HTR-8/SVneo (cell line): ENCODE measurements around the gene TOGARAM1.

Experiments used
- DNase-seq: peaks from one replicate; pipeline ENCODE4 v3.0.0; 2011; ENCODE audit warnings: low spot score, mixed read lengths; ENCODE audit not compliant: insufficient read length
- FAIRE-seq: peaks from 2 replicates; lab custom pipeline; 2011; peaks lifted over from hg19 to GRCh38; lab: Jason Lieb, UNC

TOGARAM1 gene

DNA sequence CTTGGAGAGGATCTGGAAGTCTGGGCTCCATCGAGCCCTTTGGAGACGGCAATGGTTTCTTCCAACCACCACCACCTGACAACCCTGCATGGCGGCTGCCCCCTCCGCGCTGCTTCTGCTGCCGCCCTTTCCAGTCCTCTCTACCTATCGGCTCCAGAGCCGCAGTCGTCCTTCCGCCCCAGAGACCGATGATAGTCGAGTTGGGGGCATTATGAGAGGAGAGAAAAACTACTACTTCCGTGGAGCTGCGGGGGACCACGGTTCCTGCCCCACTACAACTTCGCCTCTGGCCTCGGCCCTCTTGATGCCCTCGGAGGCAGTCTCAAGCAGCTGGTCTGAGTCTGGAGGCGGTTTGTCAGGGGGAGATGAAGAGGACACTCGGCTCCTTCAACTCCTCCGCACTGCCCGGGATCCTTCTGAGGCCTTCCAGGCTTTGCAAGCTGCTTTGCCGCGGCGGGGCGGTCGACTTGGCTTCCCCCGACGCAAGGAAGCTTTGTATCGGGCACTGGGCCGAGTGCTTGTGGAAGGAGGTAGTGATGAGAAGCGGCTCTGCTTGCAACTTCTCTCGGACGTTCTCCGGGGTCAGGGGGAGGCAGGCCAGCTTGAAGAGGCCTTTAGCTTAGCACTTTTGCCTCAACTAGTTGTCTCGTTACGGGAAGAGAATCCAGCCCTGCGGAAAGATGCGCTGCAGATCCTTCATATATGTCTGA is 499 bp downstream of the TOGARAM1 start:
- no peak for DNase-seq

DNA sequence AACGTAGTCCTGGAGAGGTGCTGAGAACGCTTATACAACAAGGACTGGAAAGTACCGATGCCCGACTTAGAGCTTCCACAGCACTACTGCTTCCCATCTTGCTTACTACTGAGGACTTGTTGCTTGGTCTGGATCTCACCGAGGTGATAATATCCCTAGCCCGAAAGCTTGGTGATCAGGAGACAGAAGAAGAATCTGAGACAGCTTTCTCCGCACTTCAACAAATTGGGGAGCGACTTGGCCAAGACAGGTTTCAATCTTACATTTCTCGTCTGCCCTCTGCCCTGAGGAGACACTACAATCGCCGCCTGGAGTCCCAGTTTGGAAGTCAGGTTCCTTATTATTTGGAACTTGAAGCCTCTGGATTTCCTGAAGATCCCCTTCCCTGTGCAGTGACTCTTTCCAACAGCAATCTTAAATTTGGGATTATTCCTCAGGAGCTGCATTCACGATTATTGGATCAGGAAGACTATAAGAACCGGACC is 1.1 kb downstream of the TOGARAM1 start:
- DNase-seq, result no peak
- no peak for FAIRE-seq

More for the DNA sequence above, 499 bp downstream of the TOGARAM1 start:
- no peak for FAIRE-seq

DNA sequence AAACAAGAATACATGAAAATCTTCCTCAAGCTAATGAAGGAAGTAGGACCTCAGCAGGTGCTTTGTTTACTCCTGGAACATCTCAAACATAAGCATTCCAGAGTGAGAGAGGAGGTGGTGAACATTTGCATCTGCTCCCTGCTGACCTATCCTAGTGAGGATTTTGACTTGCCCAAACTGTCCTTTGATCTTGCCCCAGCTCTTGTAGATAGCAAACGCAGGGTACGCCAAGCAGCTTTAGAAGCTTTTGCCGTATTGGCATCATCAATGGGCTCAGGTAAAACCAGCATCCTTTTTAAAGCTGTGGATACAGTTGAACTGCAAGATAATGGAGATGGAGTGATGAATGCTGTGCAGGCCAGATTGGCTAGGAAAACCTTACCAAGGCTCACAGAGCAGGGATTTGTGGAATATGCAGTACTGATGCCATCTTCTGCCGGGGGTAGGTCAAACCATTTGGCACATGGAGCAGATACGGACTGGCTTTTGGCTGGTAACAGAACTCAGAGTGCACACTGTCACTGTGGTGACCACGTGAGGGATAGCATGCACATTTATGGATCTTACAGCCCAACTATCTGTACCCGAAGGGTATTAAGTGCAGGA is 1.9 kb downstream of the TOGARAM1 start:
- FAIRE-seq (no peak), DNase-seq (no peak)

DNA sequence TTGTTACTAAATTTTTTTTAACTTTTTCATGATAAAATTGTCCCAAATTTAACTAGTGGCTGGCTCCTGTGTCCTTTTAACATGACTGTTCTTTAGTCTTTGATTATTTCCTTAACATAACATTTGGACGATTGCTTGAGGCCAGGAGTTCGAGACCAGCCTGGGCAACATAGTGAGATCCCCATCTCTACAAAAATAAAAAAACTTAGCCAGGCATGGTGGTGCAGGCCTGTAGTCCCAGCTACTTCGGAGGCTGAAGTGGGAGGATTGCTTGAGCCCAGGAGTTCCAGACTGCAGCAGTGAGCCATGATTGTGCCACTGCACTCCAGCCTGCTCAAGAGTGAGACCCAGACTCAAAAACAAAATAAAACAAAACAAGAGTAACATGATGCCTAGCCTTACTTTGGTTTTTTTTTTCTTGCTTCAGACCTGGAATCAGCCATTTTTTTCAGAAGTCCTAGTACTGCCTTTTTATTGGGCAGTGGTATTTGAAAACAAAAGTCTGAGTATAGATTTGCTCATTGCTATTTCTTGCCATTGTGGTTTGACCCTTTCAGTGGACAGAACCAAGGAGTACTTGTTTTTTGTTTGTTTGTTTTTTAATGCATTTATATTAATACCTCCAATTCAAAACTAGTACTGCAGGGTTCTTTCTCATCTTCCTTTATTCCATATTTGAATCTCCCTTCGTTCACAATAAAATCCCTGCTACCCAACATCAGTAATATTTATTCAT is 4.8 kb downstream of the TOGARAM1 start:
- FAIRE-seq (no peak), DNase-seq (no peak)

DNA sequence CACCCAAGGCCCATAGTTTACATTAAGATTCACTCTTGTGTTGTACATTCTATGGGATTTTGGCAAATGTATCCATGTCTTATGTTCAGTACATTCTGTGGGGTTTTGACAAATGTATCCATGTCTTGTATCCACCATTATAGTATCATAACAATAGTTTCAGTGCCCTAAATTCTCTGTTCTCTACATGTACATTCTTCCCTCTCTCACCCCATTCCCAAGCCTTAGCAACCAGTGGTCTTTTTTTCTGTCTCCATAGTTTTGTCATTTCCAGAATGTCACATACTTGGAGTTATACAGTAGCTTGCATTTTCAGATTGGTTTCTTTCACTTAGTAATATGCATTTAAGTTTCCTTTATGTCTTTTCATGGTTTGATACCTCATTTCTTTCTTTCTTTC is 6.7 kb downstream of the TOGARAM1 start:
- FAIRE-seq (no peak), DNase-seq (no peak)

DNA sequence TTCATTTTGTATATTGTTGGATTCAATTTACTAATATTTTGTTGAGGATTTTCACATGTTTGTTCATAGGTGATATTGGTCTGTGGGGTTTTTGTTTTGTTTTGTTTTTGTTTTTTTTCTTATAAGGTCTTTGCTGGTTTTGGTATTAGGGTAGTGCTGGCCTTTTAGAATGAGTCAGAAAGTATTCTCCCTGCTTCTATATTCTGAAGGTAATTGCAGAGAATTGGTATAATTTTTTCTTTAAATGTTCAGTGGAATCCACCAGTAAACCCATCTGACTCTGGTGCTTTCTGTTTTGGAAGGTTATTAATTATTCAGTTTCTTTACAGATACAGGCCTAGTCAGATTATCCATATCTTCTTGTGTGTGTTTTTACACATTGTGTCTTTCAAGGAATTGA is 8.9 kb downstream of the TOGARAM1 start:
- DNase-seq (no peak), FAIRE-seq (no peak)

DNA sequence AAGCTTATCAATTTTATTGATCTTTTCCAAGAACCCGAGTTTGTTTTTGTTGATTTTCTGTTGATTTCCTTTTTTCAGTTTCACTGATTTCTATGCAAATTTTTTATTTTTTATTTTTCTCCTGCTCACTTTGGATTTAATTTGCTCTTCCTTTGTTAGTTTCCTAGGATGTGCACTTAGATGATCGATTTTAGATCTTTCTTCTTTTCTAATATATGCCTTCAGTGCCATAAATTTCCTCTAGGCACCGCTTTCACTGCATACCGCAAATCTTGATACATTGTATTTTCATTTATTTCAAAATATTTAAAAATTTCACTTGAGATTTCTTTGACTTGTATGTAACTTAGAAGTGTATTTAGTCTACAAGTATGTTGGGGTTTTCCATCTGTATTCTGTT is 9.5 kb downstream of the TOGARAM1 start:
- FAIRE-seq, result no peak
- DNase-seq, result no peak

DNA sequence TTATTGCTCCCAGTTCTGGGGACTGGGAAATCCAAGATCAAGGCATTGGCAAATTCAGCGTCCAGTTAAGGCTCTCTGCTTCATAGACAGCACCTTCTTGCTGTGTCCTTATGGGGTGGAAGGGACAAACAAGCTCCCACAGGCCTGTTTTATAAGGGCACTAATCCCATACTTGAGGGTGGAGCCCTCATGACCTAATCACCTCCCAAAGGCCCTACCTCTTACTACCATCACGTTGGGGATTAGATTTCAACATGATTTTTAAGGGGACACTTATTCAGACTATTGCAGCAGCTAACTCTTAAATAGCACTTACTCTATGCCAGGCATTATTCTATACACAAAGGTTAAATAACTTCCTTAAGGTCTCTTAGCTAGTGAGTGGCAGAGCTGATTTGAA is 17.3 kb downstream of the TOGARAM1 start:
- DNase-seq (no peak), FAIRE-seq (no peak)

DNA sequence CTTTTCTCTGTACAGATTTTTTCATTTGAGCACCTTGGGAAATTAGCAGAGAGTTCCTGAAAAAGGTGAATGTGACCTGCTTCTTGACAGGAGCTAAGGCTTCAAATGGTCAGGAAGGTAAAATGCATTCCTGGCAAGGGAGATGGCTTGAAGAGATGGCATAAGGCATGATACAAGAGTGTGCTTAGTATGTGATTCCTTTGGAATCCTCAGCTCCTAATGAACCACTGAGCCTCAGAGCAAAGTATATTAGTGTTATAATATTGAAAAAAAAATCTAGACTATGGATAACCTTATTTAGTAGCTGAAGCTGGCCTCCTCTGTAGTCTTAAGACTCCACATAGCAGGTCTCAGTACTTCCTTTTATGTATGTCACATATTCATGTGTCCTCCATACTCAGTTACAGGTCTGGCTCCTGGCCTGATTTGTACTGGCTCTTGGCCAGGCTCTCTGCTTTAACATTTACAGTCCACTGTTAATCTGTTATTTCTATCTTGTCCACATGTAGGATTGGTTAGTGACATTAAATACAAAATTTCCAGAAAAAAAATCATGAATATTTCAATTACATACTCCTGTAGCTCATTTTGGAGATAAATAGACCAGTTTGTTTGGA is 17.9 kb downstream of the TOGARAM1 start:
- DNase-seq, result no peak
- FAIRE-seq, result no peak

DNA sequence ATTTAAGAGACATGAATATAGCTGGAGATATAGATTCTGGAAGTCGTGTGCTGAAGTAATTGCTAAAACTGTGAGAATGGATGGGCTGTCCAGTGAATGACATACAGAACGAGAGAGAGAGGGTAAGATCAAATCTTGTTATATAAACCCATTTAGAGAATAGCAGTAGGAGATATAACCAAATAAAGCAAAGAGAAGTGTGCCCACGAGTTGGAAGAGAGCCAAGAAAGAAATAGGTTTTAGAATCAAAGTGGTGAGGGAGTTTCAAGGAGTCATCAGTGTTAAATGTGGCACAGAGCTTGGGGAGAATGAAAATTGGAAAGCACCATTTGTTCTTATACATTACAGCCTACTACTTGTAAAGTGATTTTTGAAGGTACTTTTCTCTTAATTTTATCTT is 19.2 kb downstream of the TOGARAM1 start:
- FAIRE-seq, result no peak
- DNase-seq, result no peak

DNA sequence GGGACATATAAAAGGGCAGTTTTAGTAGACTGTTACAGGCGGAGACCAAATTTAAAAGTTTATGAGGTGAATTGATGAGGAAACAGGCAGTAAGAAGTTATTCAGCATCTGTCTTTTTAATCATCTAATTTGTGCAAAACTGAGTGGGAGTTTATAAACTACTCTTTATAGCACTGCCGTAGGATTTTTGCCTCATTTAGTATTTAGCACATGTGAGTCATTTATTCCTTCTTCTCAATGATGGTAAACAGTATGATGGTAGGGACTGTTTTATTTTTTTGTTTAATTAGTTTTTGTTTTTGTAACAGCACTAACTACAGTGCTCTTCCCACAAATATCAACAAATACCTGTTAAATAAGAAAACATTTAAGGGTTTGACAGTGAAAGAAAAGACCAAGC is 20.6 kb downstream of the TOGARAM1 start:
- DNase-seq (no peak), FAIRE-seq (no peak)

DNA sequence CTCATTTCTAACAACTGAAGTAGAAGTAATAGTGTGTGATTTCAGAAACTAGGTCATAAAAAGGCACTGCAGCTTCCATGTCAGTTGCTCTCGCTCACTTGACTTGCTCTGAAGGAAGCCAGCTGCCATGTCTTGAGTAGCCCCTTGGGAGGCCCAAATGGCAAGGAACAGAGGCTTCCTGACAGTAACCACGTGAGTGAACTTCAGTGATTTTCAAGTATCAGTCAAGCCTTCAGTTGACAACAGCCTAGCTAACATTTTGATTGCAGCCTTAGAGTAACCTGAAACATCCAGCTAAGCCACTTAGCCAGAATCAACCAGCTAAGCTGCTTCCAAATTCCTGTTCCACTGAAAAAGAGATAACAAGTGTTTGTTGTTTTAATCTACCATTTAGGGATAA is 26.7 kb downstream of the TOGARAM1 start:
- FAIRE-seq, result no peak
- no peak for DNase-seq

DNA sequence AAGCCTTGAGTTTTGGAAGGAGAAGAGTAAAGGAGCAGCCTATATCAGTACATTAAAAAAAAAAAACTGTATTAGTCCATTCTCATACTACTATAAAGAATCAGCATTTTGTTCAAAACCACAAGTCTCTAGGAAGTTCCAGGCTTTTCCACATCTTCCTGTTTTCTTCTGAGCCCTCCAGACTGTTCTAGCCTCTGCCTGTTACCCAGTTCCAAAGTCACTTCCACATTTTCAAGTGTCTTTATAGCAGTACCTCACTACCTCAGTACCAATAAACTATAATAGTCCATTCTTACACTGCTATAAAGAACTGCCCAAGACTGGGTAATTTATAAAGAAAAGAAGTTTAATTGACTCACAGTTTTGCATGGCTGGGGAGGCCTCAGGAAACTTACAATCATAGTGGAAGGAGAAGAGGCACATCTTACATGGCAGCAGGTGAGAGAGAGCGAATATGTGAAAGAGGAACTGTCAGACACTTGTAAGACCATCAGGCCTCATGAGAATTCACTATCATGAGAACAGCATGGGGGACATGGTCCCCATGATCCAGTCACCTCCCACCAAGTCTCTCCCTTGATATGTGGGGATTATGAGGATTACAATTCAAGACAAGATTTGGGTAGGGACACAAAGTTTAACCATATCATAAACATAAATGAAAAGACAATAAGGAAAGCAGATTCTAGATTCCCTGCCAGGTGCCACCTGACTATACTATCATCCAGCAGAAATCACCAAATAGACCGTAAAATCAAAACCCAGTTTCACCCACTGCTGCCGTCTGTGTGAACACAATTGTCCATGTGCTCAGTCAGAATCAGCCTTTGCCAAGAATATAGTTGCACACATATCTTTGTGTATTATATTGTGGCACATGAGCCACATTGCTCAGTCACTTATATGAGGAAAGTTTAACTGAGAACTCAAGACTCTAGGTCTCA is 27.8 kb downstream of the TOGARAM1 start:
- no peak for FAIRE-seq
- no peak for DNase-seq

DNA sequence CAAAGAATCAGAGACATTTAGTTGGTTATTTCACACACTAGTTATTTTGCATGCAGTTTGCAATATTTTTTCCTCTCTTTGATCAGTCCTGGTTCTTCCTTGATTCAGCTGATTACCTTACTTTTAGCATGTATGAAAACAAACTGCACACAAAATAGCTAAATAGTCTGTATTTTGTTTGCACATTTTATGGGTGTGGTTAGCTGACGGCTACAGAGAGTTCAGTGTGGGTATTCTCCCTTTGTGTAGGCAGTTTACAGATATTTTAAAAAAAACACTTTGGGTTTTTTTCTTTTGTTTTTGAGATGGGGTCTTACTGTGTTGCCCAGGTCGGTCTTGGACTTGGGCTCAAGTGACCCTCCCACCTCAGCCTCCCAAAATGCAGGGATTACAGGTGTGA is 28.5 kb downstream of the TOGARAM1 start:
- no peak for DNase-seq
- no peak for FAIRE-seq

DNA sequence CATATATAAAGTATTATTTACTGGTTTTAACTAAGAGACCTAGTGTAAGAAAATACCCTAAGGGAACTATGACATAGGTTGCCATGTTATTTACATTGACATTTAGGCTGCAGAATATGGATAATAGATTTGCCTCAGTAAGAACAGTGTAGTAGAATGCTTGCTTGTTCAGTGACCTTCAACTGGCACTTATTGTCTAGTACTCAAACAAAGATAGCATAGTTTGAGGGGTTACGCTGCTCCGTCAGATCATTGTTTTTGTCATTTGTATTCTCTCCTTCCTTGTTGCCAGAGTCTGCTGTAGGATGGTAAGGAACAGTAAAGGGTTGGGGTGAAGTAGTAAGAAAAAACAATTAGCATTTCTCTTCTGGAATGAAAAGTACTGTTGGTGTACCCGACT is 33.2 kb downstream of the TOGARAM1 start:
- DNase-seq (no peak), FAIRE-seq (no peak)

DNA sequence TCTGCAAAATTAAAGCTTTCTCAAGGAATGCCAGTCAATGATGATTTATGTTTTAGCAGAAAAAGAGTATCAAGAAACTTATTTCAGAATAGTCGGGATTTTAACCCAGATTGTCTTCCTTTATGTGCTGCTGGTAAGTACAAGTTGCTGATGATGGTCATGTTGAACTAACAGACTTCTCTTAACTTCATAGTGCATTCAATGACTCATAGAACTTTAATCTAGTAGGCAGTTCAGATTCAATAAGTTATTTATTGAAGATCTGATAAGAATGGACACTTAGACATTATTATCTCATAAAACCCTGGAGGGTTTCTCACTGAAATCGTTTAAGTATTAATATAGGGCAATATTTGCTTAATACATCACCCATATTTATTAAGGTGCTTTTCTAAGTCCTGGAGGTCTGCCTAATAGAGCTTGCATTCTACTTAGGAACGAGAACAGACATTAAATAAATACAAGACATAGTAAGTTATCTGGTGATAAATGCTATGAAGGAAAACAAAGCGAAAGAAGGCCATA is 33.8 kb downstream of the TOGARAM1 start:
- FAIRE-seq, result no peak

DNA sequence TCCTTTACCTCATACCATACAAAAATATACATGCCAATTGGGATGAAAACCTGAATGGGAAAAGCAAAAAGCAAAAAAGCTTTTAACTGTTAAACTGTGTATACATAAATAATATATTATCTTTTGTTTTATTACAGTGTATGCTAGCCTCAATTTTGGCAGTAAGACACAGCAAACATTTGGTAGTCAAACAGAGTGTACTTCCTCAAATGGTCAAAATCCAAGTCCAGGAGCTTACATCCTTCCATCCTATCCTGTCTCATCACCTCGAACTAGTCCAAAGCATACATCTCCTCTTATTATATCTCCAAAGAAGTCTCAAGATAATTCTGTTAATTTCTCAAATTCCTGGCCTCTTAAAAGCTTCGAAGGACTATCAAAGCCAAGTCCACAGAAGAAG is 41.9 kb downstream of the TOGARAM1 start:
- FAIRE-seq (no peak), DNase-seq (no peak)

More for the DNA sequence above, 33.8 kb downstream of the TOGARAM1 start:
- no peak for DNase-seq

DNA sequence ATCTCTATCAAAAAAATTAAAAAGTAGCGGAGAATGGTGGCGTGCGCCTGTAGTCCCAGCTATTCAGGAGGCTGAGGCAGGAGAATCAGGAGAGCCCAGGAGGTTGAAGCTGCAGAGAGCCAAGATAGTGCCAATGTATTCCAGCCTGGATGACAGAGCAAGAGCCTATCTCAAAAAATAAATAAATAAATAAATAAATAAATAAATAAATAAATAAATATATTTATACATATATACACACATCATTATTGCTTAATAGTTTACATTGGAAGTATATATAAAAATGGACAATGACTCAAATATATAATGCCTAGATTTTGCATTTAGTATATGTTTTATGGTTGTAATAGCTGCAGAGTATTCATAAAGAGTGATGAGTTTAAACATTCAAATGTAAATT is 53.1 kb downstream of the TOGARAM1 start:
- DNase-seq (no peak), FAIRE-seq (no peak)

DNA sequence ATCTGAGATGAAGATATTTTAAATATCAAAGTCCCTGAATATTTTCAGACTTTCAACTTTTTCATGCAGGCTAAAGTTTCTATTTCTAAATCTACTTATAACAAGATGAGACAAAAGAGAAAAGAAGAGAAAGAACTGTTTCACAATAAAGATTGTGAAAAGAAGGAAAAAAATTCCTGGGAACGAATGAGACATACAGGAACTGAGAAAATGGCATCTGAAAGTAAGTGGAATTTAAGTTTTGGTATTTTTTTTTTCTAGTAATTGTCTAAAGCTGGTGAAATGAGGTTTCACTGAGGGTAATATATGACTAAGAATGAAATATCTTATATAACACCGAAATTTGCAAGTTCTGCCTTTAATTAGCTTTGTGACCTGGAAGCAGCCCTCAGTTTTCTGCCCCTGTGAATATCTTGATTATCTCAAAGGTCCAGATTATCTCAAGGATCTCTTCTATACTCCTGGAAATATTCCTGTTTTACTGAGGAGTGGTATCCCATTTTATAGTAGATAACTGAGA is 66.2 kb downstream of the TOGARAM1 start:
- DNase-seq, result no peak
- FAIRE-seq, result no peak
